Endodermal cell (in vitro differentiated cells): ENCODE data around the gene CD19. TPM values are rescaled to one million over a fixed set of nuclear protein-coding genes. Genes with fewer than 3 reads are reported as not detected.

Experiments
- DNase-seq: peaks from one replicate; pipeline ENCODE4 v3.0.0-alpha.2; 2017
- H3K27ac ChIP-seq: 2 replicates; pipeline ENCODE4 v1.5.1; 2013; ENCODE audit warnings: mild to moderate bottlenecking, low read depth, low read length, moderate library complexity
- H3K27me3 ChIP-seq: 2 replicates; pipeline ENCODE4 v1.6.1; 2013; ENCODE audit warnings: mild to moderate bottlenecking, low read length, moderate library complexity; ENCODE audit not compliant: insufficient read depth, control insufficient read depth, poor library complexity, severe bottlenecking
- H3K36me3 ChIP-seq: 2 replicates; pipeline ENCODE4 v1.7.0; 2013; ENCODE audit warnings: mild to moderate bottlenecking, low read length, moderate library complexity; ENCODE audit not compliant: control insufficient read depth, insufficient read depth
- H3K4me1 ChIP-seq: one replicate; pipeline ENCODE4 v1.7.0; 2013; ENCODE audit warnings: low read length; ENCODE audit not compliant: control insufficient read depth, insufficient read depth
- H3K4me3 ChIP-seq: 2 replicates; pipeline ENCODE4 v1.5.1; 2013; ENCODE audit warnings: mild to moderate bottlenecking, low read length, moderate library complexity
- H3K9ac ChIP-seq: 2 replicates; pipeline ENCODE4 v1.6.1; 2013; ENCODE audit warnings: mild to moderate bottlenecking, low read length, moderate library complexity; ENCODE audit not compliant: poor library complexity, severe bottlenecking; ENCODE audit errors: extremely low read depth
- H3K9me3 ChIP-seq: 2 replicates; pipeline ENCODE4 v1.6.1; 2013; ENCODE audit warnings: mild to moderate bottlenecking, low read length, moderate library complexity; ENCODE audit not compliant: control insufficient read depth
- H3K27ac Mint-ChIP-seq: 2 replicates; pipeline ENCODE4 v1.8.0; 2020; ENCODE audit warnings: mixed read lengths
- H3K27me3 Mint-ChIP-seq: 2 replicates; pipeline ENCODE4 v1.8.0; 2021; ENCODE audit warnings: mild to moderate bottlenecking, mixed read lengths; ENCODE audit not compliant: insufficient read depth
- H3K36me3 Mint-ChIP-seq: 2 replicates; pipeline ENCODE4 v1.8.0; 2020; ENCODE audit warnings: low read depth, mixed read lengths
- H3K4me1 Mint-ChIP-seq: 2 replicates; pipeline ENCODE4 v1.8.0; 2020; ENCODE audit warnings: mixed read lengths
- H3K4me3 Mint-ChIP-seq: 2 replicates; pipeline ENCODE4 v1.8.0; 2020; ENCODE audit warnings: mild to moderate bottlenecking, moderate library complexity, mixed read lengths
- H3K9me3 Mint-ChIP-seq: 2 replicates; pipeline ENCODE4 v1.8.0; 2020; ENCODE audit warnings: mild to moderate bottlenecking, mixed read lengths
- WGBS, 2 experiments: methylation state at CpG; one replicate each; pipeline versions ENCODE4 v1.1.5 to v1.1.7; 2013; ENCODE audit warnings: missing lambda C conversion rate in 2 of 2, mixed read lengths in 1 of 2; ENCODE audit not compliant: insufficient coverage in 1 of 2, insufficient read length in 1 of 2; 5-methylcytosine and 5-hydroxymethylcytosine counted together
- total RNA-seq, 2 donors: library from RNA; stranded (reverse); fragmentation: NEBNext Ultra II Directional in 1 of 2; extraction: Animal tissue kit (Norgen Biotek cat#: 25700) in 1 of 2; gene quantifications; 2 replicates in 1 of 2; 3 replicates in 1 of 2; pipeline ENCODE4 v1.2.1, GENCODE V29; 2021
- TF ChIP-seq, protein P1 (sequence below): fragments of 200-600 bp; sonication (generic); conservative IDR thresholded peaks from 2 replicates; pipeline ENCODE4 v1.5.0; 2021; ENCODE audit warnings: antibody characterized with exemption, mild to moderate bottlenecking

Gene CD19
- total RNA-seq, 2 donors from 2014 or later, result not detected

GRCh38 chr16:28958836-28959235 lies 27.1 kb downstream of the CD19 start:
- H3K9me3 Mint-ChIP-seq, result no peaks in the 10 kb centered on the region
- peaks cover 79% of the 10 kb centered on the region for H3K36me3 Mint-ChIP-seq
- Histone ChIP-seq H3K27me3 (no peaks in the 10 kb centered on the region), H3K4me3 (no peak overlapping the region), H3K9me3 (no peaks in the 10 kb centered on the region), H3K27ac (no peak overlapping the region), H3K9ac (no peak overlapping the region), H3K36me3 (peaks cover 83% of the 10 kb centered on the region), H3K4me1 (no peaks in the 10 kb centered on the region)
- H3K4me1 Mint-ChIP-seq, result no peaks in the 10 kb centered on the region
- H3K4me3 Mint-ChIP-seq, result no peak overlapping the region
- H3K27ac Mint-ChIP-seq, result no peak overlapping the region
- WGBS, 2 experiments, result 90 to 97% methylated on average over 2 to 6 of the region's 6 CpGs
- TF ChIP-seq, protein P1, sequence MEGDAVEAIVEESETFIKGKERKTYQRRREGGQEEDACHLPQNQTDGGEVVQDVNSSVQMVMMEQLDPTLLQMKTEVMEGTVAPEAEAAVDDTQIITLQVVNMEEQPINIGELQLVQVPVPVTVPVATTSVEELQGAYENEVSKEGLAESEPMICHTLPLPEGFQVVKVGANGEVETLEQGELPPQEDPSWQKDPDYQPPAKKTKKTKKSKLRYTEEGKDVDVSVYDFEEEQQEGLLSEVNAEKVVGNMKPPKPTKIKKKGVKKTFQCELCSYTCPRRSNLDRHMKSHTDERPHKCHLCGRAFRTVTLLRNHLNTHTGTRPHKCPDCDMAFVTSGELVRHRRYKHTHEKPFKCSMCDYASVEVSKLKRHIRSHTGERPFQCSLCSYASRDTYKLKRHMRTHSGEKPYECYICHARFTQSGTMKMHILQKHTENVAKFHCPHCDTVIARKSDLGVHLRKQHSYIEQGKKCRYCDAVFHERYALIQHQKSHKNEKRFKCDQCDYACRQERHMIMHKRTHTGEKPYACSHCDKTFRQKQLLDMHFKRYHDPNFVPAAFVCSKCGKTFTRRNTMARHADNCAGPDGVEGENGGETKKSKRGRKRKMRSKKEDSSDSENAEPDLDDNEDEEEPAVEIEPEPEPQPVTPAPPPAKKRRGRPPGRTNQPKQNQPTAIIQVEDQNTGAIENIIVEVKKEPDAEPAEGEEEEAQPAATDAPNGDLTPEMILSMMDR, result no peak
- no peaks in the 10 kb centered on the region for H3K27me3 Mint-ChIP-seq
- DNase-seq, result no peak

DNA sequence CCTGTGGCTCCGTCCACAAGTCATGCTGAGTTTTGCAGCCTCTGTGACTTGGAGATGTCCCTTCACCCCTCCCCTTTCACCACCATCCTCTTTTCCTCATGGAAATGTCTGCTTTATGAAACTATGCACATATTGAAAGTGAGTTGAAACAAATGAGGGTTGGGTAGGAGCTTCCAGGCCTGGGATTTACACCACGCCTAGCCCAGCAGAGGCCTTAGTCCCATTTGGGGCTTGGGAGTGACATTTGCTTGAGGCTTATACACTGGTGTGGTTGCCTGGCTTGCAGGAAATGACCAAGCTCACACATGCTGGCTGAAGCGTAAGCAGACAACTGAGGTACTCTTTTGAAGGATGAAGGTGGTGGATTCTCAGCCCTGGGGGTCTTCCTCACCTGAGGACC lies 32.3 kb downstream of the CD19 start:
- Histone ChIP-seq H3K27me3 (no peaks in the 10 kb centered on the region), H3K4me1 (no peaks in the 10 kb centered on the region), H3K36me3 (peaks cover 65% of the 10 kb centered on the region), H3K4me3 (no peak overlapping the region), H3K9me3 (no peaks in the 10 kb centered on the region), H3K9ac (no peak overlapping the region), H3K27ac (no peak overlapping the region)
- TF ChIP-seq, protein P1, result no peak
- DNase-seq, result no peak
- H3K27ac Mint-ChIP-seq, result no peak overlapping the region
- H3K9me3 Mint-ChIP-seq, result no peaks in the 10 kb centered on the region
- H3K27me3 Mint-ChIP-seq, result no peaks in the 10 kb centered on the region
- 96 to 100% methylated on average over 1 to 2 of the region's 3 CpGs for WGBS, 2 experiments
- no peaks in the 10 kb centered on the region for H3K4me1 Mint-ChIP-seq
- H3K36me3 Mint-ChIP-seq, result peaks cover 57% of the 10 kb centered on the region
- no peak overlapping the region for H3K4me3 Mint-ChIP-seq

DNA sequence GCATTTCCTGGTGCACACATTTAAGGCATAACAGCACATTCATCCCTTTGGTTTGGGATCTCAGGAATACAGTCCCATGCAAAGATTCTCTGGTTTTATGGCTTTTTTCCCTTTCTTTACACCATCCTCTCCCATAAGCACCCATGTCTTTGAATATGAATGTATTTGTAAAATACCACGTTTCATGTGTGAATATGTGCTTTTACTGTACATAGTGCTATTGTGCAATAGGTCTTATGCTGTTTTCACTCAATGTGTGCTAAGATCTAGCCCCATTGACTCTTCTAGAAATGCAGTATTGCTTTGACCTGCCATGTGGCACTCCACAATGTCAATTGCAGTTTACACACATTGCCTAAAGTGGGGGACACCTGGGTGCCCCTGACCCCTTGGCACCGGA lies 32.7 kb downstream of the CD19 start:
- peaks cover 61% of the 10 kb centered on the region for H3K36me3 ChIP-seq
- H3K27ac Mint-ChIP-seq, result no peak overlapping the region
- H3K4me3 ChIP-seq, result no peak overlapping the region
- no peaks in the 10 kb centered on the region for H3K4me1 Mint-ChIP-seq
- no peak overlapping the region for H3K27ac ChIP-seq
- no peaks in the 10 kb centered on the region for H3K4me1 ChIP-seq
- H3K9ac ChIP-seq, result no peak overlapping the region
- TF ChIP-seq, protein P1, result no peak
- 93 to 94% methylated on average over 2 of the region's 2 CpGs for WGBS, 2 experiments
- H3K9me3 Mint-ChIP-seq, result no peaks in the 10 kb centered on the region
- no peaks in the 10 kb centered on the region for H3K9me3 ChIP-seq
- no peak overlapping the region for H3K4me3 Mint-ChIP-seq
- no peaks in the 10 kb centered on the region for H3K27me3 ChIP-seq
- DNase-seq, result no peak
- no peaks in the 10 kb centered on the region for H3K27me3 Mint-ChIP-seq
- H3K36me3 Mint-ChIP-seq, result peaks cover 53% of the 10 kb centered on the region
